HEK293 (cell line): ENCODE data around the gene STK39.

Experiments used
- CTCF ChIP-seq: fragments of 450-650 bp; formaldehyde crosslinking; IDR thresholded peaks from 2 replicates; pipeline ENCODE4 v1.5.1; 2016; ENCODE audit warnings: missing biosample characterization, missing genetic modification characterization
- MYNN ChIP-seq: fragments of 450-650 bp; formaldehyde crosslinking; IDR thresholded peaks from 2 replicates; pipeline ENCODE4 v1.5.1; 2016; ENCODE audit warnings: missing biosample characterization, missing genetic modification characterization, borderline replicate concordance
- ZBTB17 ChIP-seq: fragments of 450-650 bp; formaldehyde crosslinking; IDR thresholded peaks from 2 replicates; pipeline ENCODE4 v1.5.1; 2016; ENCODE audit warnings: missing biosample characterization, missing genetic modification characterization
- ZNF174 ChIP-seq: fragments of 450-650 bp; formaldehyde crosslinking; IDR thresholded peaks from 2 replicates; pipeline ENCODE4 v1.5.0; 2017; ENCODE audit warnings: missing biosample characterization, mild to moderate bottlenecking, missing genetic modification characterization
- ZNF24 ChIP-seq: fragments of 450-650 bp; formaldehyde crosslinking; IDR thresholded peaks from 2 replicates; pipeline ENCODE4 v1.5.1; 2016; ENCODE audit warnings: missing biosample characterization, missing genetic modification characterization
- ZNF449 ChIP-seq: fragments of 450-650 bp; formaldehyde crosslinking; IDR thresholded peaks from 2 replicates; pipeline ENCODE4 v1.5.1; 2017; ENCODE audit warnings: missing biosample characterization, mild to moderate bottlenecking, missing genetic modification characterization, moderate library complexity
- ZNF658 ChIP-seq: fragments of 450-650 bp; formaldehyde crosslinking; IDR thresholded peaks from 2 replicates; pipeline ENCODE4; 2016; ENCODE audit warnings: missing biosample characterization, missing genetic modification characterization
- ZSCAN16 ChIP-seq: fragments of 450-650 bp; formaldehyde crosslinking; IDR thresholded peaks from 2 replicates; pipeline ENCODE4 v1.5.1; 2016; ENCODE audit warnings: missing biosample characterization, missing genetic modification characterization
- ZSCAN30 ChIP-seq: fragments of 450-650 bp; IDR thresholded peaks from 2 replicates; pipeline ENCODE4 v1.5.1; 2018; ENCODE audit warnings: missing biosample characterization, mild to moderate bottlenecking, missing genetic modification characterization, moderate library complexity

GRCh38 chr2:167945660-167946368 lies 301.6 kb downstream of the STK39 start:
- no peak for TF ChIP-seq ZBTB17
- no peak for TF ChIP-seq CTCF (tag by site-specific recombination)
- no peak for TF ChIP-seq ZNF449 (tag by site-specific recombination)
- TF ChIP-seq MYNN: no peak
- no peak for TF ChIP-seq ZSCAN16 (tag by site-specific recombination)
- TF ChIP-seq ZNF24 (tag by site-specific recombination): no peak
- TF ChIP-seq ZNF174 (tag by site-specific recombination): no peak
- no peak for TF ChIP-seq ZSCAN30
- no peak for TF ChIP-seq ZNF658
